Measurements from ENCODE around the gene PODN.
A peak's percentile ranks its signal among the peaks of the same experiment; 100 is the strongest.

Gene PODN

DNA sequence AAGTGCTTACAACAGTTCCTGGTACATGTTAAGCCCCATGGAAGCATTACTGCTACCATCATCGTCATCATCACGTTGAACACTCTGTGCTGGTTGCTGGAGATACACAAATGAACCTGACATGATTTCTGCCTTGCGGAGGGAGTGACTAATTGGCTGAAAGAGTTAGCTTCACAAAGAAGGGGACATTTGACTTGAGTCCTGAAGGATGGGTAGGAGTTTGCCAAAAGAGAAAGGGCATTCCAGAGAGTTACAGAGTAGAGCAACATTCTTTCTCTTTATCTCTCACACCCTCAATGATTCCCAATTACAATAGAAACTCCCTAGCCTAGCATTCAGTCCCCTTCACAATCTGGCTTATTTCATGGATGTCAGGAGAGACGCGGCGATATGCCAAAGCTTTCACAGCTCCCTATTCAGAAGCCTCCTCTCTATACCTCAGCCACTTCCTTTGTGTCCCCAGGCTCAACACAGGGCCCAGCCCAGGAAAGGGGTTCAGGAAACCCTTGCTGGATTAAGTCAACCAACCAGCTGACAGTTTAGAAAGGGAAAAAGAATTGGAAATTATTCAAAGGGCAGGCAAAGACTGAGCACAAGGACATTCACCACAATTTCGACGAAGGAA is 42.4 kb downstream of the PODN start:
- peak overlapping the region; percentile 65 for H2BK120ac ChIP-seq (ENCODE audit: low read depth, low read length)
- no peak overlapping the region for H3K9ac ChIP-seq (ENCODE audit: low read length)
- peak overlapping the region; percentile 76 for H2BK15ac ChIP-seq (ENCODE audit: low read depth, poor library complexity, severe bottlenecking)
- H4K91ac ChIP-seq (ENCODE audit: low read length) = peak overlapping the region; percentile 75
- H3K4me3 ChIP-seq (ENCODE audit: insufficient read depth in 1 of 2, low read depth in 1 of 2, low read length in 2 of 2) = no peak overlapping the region
- peak overlapping the region in 1 of 2 experiments; percentile 47 for H3K4ac ChIP-seq (ENCODE audit: low read depth in 1 of 2, low read length in 2 of 2)
- peak overlapping the region in 1 of 2 experiments; percentile 48 for H3K14ac ChIP-seq (ENCODE audit: low read length in 2 of 2)
- no peak overlapping the region for H2BK5ac ChIP-seq (ENCODE audit: low read depth, low read length, poor library complexity, severe bottlenecking)
- H2BK12ac ChIP-seq (ENCODE audit: low read length in 2 of 2) = peak overlapping the region; percentile 55 to 89
- peaks cover 2% of the 10 kb centered on the region for H3K4me1 ChIP-seq (ENCODE audit: control insufficient read depth, insufficient read depth, low read depth, low read length)
- H3K9me3 ChIP-seq (ENCODE audit: control insufficient read depth, low read length) = no peaks in the 10 kb centered on the region
- no peaks in the 10 kb centered on the region for H3K79me1 ChIP-seq (replicated peaks; ENCODE audit: low read length, poor library complexity, severe bottlenecking)
- no peak overlapping the region for H2AK5ac ChIP-seq (ENCODE audit: low read length, severe bottlenecking)
- no peaks in the 10 kb centered on the region for H3K36me3 ChIP-seq (ENCODE audit: control insufficient read depth in 1 of 2, insufficient read depth in 2 of 2, low read depth in 1 of 2, low read length in 2 of 2)
- 90% methylated on average over 8 of the region's 8 CpGs for WGBS
- H3K27me3 ChIP-seq (ENCODE audit: control insufficient read depth in 1 of 2, insufficient read depth in 1 of 2, low read length in 2 of 2) = no peaks in the 10 kb centered on the region
- H3K23ac ChIP-seq (ENCODE audit: low read length in 2 of 2) = no peak overlapping the region
- H2AFZ ChIP-seq (ENCODE audit: low read depth, low read length) = no peak overlapping the region
- DNase-seq = no peak
- no peak overlapping the region for H3K4me2 ChIP-seq (ENCODE audit: low read length, poor library complexity, severe bottlenecking)
- H4K8ac ChIP-seq (ENCODE audit: low read length) = peak overlapping the region; percentile 10
- no peak overlapping the region for H3K27ac ChIP-seq (ENCODE audit: low read length, poor library complexity, severe bottlenecking)
- peak overlapping the region; percentile 60 to 67 for H3K18ac ChIP-seq (ENCODE audit: low read depth in 1 of 2, low read length in 2 of 2)

DNA sequence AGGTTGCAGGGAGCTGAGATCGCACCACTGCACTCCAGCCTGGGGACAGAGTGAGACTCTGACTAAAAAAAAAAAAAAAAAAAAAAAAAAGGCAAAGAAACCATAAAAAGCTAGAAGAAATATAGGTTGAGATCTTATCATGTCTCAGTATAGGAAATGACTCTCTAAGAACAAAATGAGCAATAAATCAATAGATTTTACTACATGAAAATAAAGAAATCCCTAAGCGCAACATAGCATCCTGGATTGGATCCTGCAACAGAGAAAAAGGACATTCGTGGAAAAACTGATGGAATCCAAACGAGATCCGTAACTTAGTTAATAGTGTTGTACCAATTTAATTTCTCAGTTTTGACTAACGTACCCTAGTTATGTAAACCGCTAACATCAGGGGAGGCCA is 45.1 kb downstream of the PODN start:
- Histone ChIP-seq H3K9me3 (ENCODE audit: control insufficient read depth, low read length) (peaks cover 5% of the 10 kb centered on the region), H2AFZ (ENCODE audit: low read depth, low read length) (no peak overlapping the region), H3K27me3 (ENCODE audit: control insufficient read depth in 1 of 2, insufficient read depth in 1 of 2, low read length in 2 of 2) (no peaks in the 10 kb centered on the region), H3K4me2 (ENCODE audit: low read length, poor library complexity, severe bottlenecking) (no peak overlapping the region), H4K8ac (ENCODE audit: low read length) (no peak overlapping the region), H3K18ac (ENCODE audit: low read depth in 1 of 2, low read length in 2 of 2) (no peak overlapping the region), H3K27ac (ENCODE audit: low read length, poor library complexity, severe bottlenecking) (no peak overlapping the region), H2BK120ac (ENCODE audit: low read depth, low read length) (peak overlapping the region; percentile 42), H3K79me1 (replicated peaks; ENCODE audit: low read length, poor library complexity, severe bottlenecking) (no peaks in the 10 kb centered on the region), H3K36me3 (ENCODE audit: control insufficient read depth in 1 of 2, insufficient read depth in 2 of 2, low read depth in 1 of 2, low read length in 2 of 2) (no peaks in the 10 kb centered on the region), H3K9ac (ENCODE audit: low read length) (no peak overlapping the region), H3K23ac (ENCODE audit: low read length in 2 of 2) (no peak overlapping the region), H2AK5ac (ENCODE audit: low read length, severe bottlenecking) (no peak overlapping the region), H3K4me3 (ENCODE audit: insufficient read depth in 1 of 2, low read depth in 1 of 2, low read length in 2 of 2) (no peak overlapping the region), H2BK12ac (ENCODE audit: low read length in 2 of 2) (peak overlapping the region in 1 of 2 experiments; percentile 55), H3K4me1 (ENCODE audit: control insufficient read depth, insufficient read depth, low read depth, low read length) (peaks cover 7% of the 10 kb centered on the region), H2BK5ac (ENCODE audit: low read depth, low read length, poor library complexity, severe bottlenecking) (no peak overlapping the region), H3K4ac (ENCODE audit: low read depth in 1 of 2, low read length in 2 of 2) (peak overlapping the region in 1 of 2 experiments; percentile 30), H2BK15ac (ENCODE audit: low read depth, poor library complexity, severe bottlenecking) (no peak overlapping the region), H4K91ac (ENCODE audit: low read length) (no peak overlapping the region), H3K14ac (ENCODE audit: low read length in 2 of 2) (no peak overlapping the region)
- no peak for DNase-seq
- 59% methylated on average over 5 of the region's 7 CpGs for WGBS

DNA sequence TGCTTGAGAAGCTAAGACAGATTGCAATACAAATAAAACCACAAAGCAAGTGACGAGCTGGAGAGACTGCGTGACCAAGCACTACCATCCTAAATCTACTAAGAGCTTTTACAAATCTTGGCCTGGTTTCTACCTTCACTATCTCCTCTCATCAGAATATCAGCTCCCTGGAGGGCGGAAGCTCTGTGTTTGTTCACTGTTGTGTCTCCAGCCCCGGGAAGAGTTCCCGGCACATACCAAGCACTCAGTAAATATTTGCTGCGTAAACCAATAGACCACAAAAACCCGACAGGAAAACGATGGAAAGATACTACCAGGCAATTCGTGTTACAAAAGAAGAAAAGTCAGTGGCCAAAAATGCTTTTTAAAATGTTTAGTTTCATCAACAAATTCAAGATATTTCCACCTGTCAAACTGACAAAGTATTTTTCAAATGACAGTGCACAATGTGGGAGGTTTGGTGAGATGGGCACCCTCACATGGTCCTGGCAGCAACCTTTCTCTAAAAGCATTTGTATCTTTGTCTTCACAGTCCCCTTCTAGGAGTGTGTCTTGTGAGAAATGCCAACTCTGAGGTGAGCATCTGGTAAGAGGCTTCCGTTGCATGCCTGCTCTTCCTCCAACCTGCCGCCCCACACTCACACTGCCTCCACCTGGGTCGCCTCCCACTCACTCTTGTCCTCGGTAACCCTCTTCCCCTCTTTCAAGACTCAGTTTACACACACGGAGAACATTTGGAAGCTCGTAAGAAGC is 45.7 kb downstream of the PODN start:
- no peak overlapping the region for H2AFZ ChIP-seq (ENCODE audit: low read depth, low read length)
- peak overlapping the region; percentile 99 for H3K18ac ChIP-seq (ENCODE audit: low read depth in 1 of 2, low read length in 2 of 2)

More for the DNA sequence above, 45.7 kb downstream of the PODN start:
- peak overlapping the region; percentile 100 for H2BK12ac ChIP-seq (ENCODE audit: low read length in 2 of 2)
- no peak overlapping the region for H2BK5ac ChIP-seq (ENCODE audit: low read depth, low read length, poor library complexity, severe bottlenecking)
- no peak overlapping the region for H2AK5ac ChIP-seq (ENCODE audit: low read length, severe bottlenecking)
- H3K9ac ChIP-seq (ENCODE audit: low read length) = no peak overlapping the region
- peak overlapping the region; percentile 85 to 99 for H3K4ac ChIP-seq (ENCODE audit: low read depth in 1 of 2, low read length in 2 of 2)
- H3K79me1 ChIP-seq (replicated peaks; ENCODE audit: low read length, poor library complexity, severe bottlenecking) = no peaks in the 10 kb centered on the region
- 31% methylated on average over 13 of the region's 15 CpGs for WGBS
- H3K9me3 ChIP-seq (ENCODE audit: control insufficient read depth, low read length) = peaks cover 9% of the 10 kb centered on the region
- no peak overlapping the region for H3K27ac ChIP-seq (ENCODE audit: low read length, poor library complexity, severe bottlenecking)
- H3K36me3 ChIP-seq (ENCODE audit: control insufficient read depth in 1 of 2, insufficient read depth in 2 of 2, low read depth in 1 of 2, low read length in 2 of 2) = no peaks in the 10 kb centered on the region
- peaks cover 8% of the 10 kb centered on the region for H3K4me1 ChIP-seq (ENCODE audit: control insufficient read depth, insufficient read depth, low read depth, low read length)
- H2BK15ac ChIP-seq (ENCODE audit: low read depth, poor library complexity, severe bottlenecking) = no peak overlapping the region
- H3K23ac ChIP-seq (ENCODE audit: low read length in 2 of 2) = peak overlapping the region in 1 of 2 experiments; percentile 85
- peak overlapping the region; percentile 99 for H4K91ac ChIP-seq (ENCODE audit: low read length)
- H4K8ac ChIP-seq (ENCODE audit: low read length) = peak overlapping the region; percentile 90
- H3K4me2 ChIP-seq (ENCODE audit: low read length, poor library complexity, severe bottlenecking) = no peak overlapping the region
- H3K14ac ChIP-seq (ENCODE audit: low read length in 2 of 2) = no peak overlapping the region
- DNase-seq = peak; percentile 99
- H3K4me3 ChIP-seq (ENCODE audit: insufficient read depth in 1 of 2, low read depth in 1 of 2, low read length in 2 of 2) = no peak overlapping the region
- no peaks in the 10 kb centered on the region for H3K27me3 ChIP-seq (ENCODE audit: control insufficient read depth in 1 of 2, insufficient read depth in 1 of 2, low read length in 2 of 2)
- peak overlapping the region; percentile 98 for H2BK120ac ChIP-seq (ENCODE audit: low read depth, low read length)

Data from mesenchymal stem cell (in vitro differentiated cells and primary cell).